Amygdala (tissue), 56 donors: ENCODE results near the gene CMYA5.
"Not testable (repeated sequence)": the region's sequence is repeated elsewhere in the genome, so short reads cannot be mapped to it uniquely, and the experiment has no call there.

Experiments
- DNase-seq, 56 donors: peaks; one replicate each; lab custom pipeline; 2025; lab: John Stamatoyannopoulos, UW

Gene CMYA5

GRCh38 chr5:79689541-79690466, at the start of gene CMYA5:
CMYA5 (plus strand) TSS chr5:79689836; CDS start chr5:79689908, 72 bp downstream.
- DNase-seq: peak in 20 of 56 donors; percentile 5 to 48 (median 23)

DNA sequence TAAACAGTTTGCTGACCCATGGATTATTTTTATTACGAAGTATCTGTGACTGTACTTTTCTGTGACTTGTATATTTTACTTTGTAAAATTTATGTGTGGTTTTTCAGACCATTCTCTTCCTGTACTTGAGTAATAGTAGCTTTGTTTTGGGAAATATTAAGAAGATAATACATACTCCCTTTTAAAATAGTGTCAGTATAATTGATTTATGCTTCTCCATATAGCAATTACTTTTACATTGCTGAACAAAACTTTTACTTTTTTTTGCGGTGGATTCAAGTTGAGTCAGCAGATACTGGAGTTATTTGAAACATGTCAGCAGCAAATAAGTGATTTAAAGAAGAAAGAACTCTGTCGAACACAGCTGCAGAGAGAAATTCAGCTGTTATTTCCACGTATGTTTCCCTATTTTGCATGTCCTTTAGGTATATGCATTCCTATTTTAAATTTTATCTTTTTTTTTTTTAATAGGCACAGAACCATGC, 49.0 kb upstream of the CMYA5 start:
- no peak for DNase-seq

DNA sequence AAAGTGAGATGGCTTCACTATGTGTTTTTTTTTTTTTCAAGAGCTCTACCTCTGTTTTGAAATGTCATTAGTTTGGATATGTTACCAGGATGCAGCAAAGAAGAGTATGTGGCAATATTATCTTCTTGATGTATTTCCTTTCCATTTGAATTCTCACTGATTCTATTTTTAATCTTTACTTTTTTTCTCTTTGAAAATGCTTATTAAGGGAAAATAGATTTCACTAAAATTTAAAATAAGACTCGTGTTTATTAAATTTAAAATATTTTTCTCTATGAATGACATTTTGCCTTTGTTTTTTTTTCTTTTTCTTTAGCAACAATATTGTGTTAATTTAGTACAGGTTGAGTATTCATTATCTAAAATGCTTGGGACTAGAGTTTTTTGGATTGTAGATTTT, 48.2 kb upstream of the CMYA5 start:
- no peak for DNase-seq

- no peak for DNase-seq
Observed at GRCh38 chr5:79642210-79642609, 47.4 kb upstream of the CMYA5 start.

DNA sequence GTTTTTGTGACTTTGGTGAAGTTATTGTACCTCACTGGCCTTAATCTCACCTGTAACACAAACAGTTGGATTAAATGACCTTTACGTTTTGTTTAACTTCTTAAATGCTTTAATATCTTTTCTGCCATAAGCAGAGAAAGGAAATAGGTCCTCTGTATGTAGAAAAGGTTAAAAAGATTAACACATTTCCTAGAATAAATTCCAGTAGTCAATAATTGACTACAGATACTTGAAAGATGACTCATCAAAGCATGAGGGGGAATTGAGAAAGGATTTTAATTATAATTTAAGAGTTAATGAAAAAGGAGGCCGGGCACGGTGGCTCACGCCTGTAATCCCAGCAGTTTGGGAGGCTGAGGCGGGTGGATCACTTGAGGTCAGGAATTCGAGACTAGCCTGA, 35.8 kb upstream of the CMYA5 start:
- DNase-seq: no peak

DNA sequence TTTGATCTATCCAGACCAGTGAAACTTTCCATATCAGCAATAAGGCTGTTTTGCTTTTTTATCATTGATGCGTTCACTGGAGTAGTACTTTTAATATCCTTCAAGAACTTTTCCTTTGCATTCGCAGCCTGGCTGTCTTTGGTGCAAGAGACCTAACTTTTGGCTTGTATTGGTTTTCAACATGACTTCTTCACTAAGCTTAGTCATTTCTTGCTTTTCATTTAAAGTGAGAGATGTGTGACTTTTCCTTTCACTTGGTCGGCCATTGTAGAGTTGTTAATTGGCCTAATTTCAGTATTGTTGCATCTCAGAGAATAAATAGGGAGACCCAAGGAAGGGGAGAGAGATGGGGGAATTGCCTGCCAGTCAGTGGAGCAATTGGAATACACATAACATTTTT, 26.4 kb upstream of the CMYA5 start:
- DNase-seq: no peak

DNA sequence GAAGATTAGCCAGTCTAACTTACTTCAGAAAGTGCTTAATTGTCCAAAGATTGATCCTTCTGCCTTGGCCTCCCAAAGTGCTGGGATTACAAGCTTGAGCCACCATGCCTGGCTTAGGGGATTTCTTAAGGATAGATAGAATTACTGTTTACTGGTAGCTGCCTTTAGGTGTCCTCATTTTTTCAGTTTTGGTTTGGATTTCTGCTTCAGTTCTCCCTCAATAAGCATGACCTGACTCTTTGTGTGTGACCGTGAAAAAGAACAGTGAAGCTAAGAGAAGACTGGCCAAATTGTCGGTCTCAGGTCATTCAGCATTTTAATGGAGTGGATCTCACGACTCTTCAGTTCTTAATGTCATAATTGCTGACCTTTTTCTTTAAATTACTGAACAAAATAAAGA, 22.9 kb upstream of the CMYA5 start:
- no peak for DNase-seq

GRCh38 chr5:79672392-79672791, 17.2 kb upstream of the CMYA5 start:
- no peak for DNase-seq

DNA sequence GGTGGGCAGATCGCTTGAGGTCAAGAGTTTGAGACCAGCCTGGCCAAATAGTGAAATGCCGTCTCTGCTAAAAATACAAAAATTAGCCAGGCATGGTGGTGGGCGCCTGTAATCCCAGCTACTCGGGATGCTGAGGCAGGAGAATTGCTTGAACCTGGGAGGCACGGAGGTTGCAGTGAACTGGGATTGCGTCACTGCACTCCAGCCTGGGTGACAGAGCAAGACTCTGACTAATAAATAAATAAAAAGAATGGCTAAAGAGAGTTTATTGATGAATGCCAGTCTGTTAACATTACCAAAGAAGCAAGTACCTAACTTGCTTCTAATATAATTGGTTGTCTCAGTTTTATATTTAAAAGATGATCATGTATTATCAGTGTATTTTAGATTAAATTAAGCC, 13.3 kb upstream of the CMYA5 start:
- DNase-seq: not testable (repeated sequence)

- DNase-seq: not testable (repeated sequence)
Observed at GRCh38 chr5:79682102-79682501, 7.5 kb upstream of the CMYA5 start.

- DNase-seq: no peak
Observed at GRCh38 chr5:79684782-79685181, 4.9 kb upstream of the CMYA5 start.

GRCh38 chr5:79685627-79686026, 4.0 kb upstream of the CMYA5 start:
- DNase-seq: no peak

GRCh38 chr5:79686799-79687198, 2.8 kb upstream of the CMYA5 start:
- DNase-seq: no peak

GRCh38 chr5:79687889-79688288, 1.7 kb upstream of the CMYA5 start:
- DNase-seq: no peak

- DNase-seq: no peak
Observed at GRCh38 chr5:79691007-79691406, 1.4 kb downstream of the CMYA5 start.

DNA sequence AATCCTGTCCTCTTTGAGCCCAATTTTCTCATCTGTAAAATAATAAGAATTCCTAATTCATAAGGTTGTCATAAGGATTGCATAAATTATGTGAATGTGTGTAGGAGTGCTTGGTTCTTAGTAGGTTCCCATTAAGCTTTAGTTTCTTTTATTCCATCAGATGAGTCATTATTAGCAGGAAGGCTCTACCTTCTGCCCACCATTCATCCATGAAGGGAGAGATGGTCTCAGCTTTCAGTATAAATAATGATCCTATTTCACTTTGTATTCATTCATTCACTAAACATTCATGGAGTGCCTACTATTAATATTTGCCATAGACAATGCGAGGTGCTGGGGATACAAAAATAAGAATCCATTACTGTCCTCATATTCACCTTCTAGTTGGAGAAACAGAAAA, 3.0 kb downstream of the CMYA5 start:
- no peak for DNase-seq

DNA sequence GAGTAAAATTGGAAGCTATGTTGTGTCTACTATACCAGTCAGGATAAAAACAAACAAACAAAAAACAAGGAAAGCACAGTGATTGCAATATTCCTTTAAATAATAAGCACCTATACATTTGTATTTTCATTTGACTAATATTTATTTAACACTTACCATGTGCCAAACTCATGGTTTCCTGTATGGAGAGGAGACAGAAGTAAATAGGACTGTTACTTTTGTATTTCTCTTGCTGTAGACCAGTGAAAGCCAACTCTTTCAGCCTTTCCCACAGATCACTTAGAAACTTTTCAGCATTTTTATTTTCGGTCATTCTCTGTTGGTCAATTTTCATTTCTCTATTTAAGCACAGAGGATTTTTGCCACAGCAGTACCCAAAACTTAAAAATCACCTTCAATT, 4.5 kb downstream of the CMYA5 start:
- no peak for DNase-seq

DNA sequence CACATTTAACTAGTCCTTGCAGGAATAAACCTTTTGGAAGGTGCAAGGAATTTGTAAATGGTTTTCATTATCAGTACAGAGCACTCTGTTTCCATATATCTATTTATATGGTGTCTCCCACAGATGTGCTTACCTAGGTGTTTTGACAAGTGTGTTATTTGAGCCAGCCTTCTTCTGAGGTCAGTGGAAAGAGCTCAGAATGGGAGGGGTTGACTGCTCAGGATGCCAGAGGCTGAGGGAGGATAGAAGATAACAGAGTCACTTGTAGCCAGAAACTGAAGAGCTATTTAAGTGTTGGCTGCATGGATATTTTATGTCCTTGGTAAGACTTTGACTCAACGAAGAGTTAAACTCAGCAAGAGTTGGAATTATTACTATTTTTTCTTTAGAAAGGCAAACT, 5.0 kb downstream of the CMYA5 start:
- no peak for DNase-seq

DNA sequence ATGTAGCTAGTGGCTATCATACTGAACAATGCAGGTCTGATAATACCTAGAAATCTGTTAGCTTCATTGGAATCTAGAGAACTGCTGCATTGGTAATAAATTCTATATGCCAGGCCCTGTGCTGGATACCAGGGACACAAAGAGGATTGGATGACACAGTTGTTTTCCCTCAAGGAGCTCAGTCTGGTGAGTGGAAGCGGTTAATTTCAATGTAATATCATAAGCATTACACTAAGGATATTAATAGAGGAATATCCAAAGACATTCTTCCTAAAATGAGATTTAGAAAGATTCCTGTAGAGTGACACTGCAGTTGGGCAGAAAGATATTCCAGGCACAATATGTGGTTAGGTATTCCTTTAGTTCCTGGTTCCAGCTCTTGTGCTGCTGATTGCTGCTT, 5.9 kb downstream of the CMYA5 start:
- DNase-seq: no peak

DNA sequence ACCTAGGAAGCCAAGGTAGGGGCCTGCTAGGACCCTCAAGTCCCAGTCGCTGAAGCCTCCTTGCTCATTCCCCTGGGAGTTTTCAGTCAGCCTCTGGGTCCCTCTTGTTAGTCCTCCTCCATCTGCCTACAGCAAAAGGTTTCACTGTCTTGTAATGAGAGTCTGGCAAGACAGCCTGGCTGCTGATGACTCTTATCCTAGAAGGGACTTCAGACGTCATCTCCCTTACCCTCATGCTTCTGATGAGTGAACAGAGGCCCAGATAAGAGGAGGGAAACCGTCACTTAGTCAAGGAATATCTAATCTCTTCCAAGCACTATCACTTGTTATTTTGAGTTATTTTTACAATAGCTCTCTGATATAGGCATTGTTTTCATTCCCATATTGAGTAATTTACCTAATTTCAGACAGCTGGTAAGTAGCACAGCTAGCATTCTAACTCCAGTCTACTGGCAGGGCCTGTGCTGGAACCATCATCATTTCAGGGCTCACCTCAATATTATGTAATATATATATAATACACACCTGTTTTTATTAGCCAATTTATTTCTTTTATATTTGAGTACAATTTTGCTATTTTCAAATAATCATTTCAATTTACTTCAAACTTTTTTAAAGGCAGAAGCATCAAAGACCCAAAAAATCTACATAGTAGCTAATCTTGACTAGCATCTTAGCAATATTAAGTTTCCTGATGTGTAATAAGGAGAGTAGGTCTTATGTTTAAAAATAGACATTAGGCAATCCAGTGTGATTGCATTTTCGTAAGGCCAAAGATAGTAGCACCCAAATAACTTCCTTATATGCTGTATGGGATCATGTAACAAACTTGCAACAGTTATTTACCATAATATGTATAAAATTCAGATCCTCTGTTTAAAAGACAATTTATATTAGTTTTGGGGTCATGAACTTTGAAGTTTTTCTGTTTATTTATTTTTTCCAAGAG, 7.9 kb downstream of the CMYA5 start:
- DNase-seq: no peak

DNA sequence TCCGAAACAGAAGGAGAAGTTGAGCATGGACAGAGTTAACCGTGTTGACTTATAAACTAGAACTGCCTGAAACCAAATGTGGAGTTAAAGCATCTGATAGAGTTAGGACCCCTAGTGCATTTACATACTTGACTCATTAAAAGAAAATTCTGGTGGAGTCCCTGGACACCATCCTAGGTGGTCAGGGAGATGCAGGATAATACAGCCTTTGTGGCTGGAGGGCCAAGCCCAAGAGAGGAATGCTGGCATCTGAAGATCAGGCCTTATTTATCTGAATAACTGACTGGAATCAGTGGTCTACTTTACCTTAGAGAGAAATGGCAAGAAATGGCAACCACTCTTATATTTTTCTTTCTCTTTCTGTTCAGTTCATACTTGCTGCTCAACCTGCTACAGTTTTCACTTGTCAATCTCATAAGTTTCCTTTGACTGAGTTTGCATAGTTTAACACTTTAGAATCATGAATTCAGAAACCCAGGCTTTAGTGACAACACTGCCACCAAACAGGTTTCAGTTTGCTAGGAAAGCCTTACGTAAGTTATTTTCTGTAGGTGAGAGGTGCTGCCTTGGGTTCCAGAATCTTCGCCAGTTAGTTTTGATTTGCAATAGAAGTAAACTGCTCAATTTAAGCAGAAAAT, 10.2 kb downstream of the CMYA5 start:
- no peak for DNase-seq
